Tibial nerve (tissue), 4 donors: ENCODE data around the gene MAPK8IP3.

Experiments used
- EP300 ChIP-seq, 2 donors: sonication (generic); formaldehyde crosslinking; IDR thresholded peaks; one replicate each; pipeline ENCODE4 v1.6.1; 2017; ENCODE audit warnings: antibody characterized with exemption in 2 of 2, mild to moderate bottlenecking in 1 of 2
- POLR2A ChIP-seq, 2 donors: fragments of 450-650 bp; IDR thresholded peaks; one replicate each; pipeline ENCODE4 v1.6.1; 2017; ENCODE audit warnings: antibody characterized with exemption in 2 of 2, mild to moderate bottlenecking in 2 of 2, moderate library complexity in 2 of 2
- TF ChIP-seq, protein P1 (sequence below), 5 experiments: fragments of 200-600 bp in 3 of 5; fragments of 450-650 bp in 2 of 5; sonication (generic) in 3 of 5; IDR thresholded peaks; one replicate each; pipeline ENCODE4 v1.5.1; 2016 to 2019; ENCODE audit warnings: antibody characterized with exemption in 5 of 5, mild to moderate bottlenecking in 3 of 5, moderate library complexity in 2 of 5

DNA sequence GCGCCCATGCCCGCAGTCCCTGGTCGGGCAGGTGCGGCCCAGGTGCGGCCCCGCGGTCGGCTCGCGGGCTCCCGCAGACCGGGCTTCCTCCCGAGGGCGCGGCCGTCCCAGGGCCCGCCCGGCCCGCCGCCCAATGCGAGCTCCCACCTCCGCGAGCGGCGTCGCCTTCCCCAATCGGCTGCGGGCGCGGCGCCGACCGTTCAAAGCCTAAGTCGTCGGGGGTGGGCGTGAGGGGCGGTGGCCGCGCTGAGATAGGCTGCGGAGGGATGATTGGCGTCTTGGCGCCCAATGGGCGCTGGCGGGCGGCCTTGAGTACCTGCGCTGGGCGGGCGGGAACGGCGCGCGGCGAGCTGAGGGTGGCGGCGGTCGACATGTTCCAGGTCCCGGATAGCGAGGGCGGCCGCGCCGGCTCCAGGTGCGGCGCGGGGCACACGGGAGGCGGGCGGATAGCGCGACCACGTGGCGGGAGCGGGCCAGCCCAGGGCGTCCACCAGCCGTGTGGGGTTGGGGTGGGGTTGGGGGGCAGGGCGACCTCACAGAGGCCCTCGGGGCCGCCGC lies 28.0 kb upstream of the MAPK8IP3 start, which contains the start of gene JPT2:
- peak in 1 of 2 donors; percentile 57 for TF ChIP-seq EP300 (IDR thresholded peaks at IDR 0.05)
- TF ChIP-seq, protein P1, sequence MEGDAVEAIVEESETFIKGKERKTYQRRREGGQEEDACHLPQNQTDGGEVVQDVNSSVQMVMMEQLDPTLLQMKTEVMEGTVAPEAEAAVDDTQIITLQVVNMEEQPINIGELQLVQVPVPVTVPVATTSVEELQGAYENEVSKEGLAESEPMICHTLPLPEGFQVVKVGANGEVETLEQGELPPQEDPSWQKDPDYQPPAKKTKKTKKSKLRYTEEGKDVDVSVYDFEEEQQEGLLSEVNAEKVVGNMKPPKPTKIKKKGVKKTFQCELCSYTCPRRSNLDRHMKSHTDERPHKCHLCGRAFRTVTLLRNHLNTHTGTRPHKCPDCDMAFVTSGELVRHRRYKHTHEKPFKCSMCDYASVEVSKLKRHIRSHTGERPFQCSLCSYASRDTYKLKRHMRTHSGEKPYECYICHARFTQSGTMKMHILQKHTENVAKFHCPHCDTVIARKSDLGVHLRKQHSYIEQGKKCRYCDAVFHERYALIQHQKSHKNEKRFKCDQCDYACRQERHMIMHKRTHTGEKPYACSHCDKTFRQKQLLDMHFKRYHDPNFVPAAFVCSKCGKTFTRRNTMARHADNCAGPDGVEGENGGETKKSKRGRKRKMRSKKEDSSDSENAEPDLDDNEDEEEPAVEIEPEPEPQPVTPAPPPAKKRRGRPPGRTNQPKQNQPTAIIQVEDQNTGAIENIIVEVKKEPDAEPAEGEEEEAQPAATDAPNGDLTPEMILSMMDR (IDR thresholded peaks at IDR 0.05): peak in 1 of 5 experiments; percentile 41
- peak in 1 of 2 donors; percentile 51 for TF ChIP-seq POLR2A (IDR thresholded peaks at IDR 0.05)
